Mesenchymal stem cell (in vitro differentiated cells and primary cell): Measurements from ENCODE around the gene INPP5D.
"Not testable (repeated sequence)": the region's sequence is repeated elsewhere in the genome, so short reads cannot be mapped to it uniquely, and the experiment has no call there.

Experiments used
- DNase-seq: peaks from one replicate; pipeline ENCODE4 v3.0.0-alpha.2; 2013
- H2AFZ ChIP-seq: one replicate; pipeline ENCODE4 v1.6.1; 2013; ENCODE audit warnings: low read depth, mild to moderate bottlenecking, control low read depth, inconsistent platforms, low read length, moderate library complexity
- H2AK5ac ChIP-seq: 2 replicates; pipeline ENCODE4 v1.6.1; 2013; ENCODE audit warnings: low read length, moderate library complexity, mild to moderate bottlenecking, inconsistent platforms; ENCODE audit not compliant: severe bottlenecking
- H2BK120ac ChIP-seq: one replicate; pipeline ENCODE4 v1.6.1; 2013; ENCODE audit warnings: low read depth, mild to moderate bottlenecking, inconsistent platforms, low read length, moderate library complexity
- H2BK12ac ChIP-seq, 2 experiments: one replicate each; pipeline ENCODE4 v1.6.1; 2013; ENCODE audit warnings: inconsistent platforms in 2 of 2, low read length in 2 of 2, mild to moderate bottlenecking in 2 of 2, moderate library complexity in 2 of 2, control low read depth in 1 of 2
- H2BK15ac ChIP-seq: one replicate; pipeline ENCODE4 v1.6.1; 2013; ENCODE audit warnings: mild to moderate bottlenecking, low read depth, inconsistent platforms; ENCODE audit not compliant: poor library complexity, severe bottlenecking
- H2BK5ac ChIP-seq: 2 replicates; pipeline ENCODE4 v1.6.1; 2013; ENCODE audit warnings: low read depth, mild to moderate bottlenecking, low read length, control low read depth, inconsistent platforms; ENCODE audit not compliant: poor library complexity, severe bottlenecking
- H3K14ac ChIP-seq, 2 experiments: one replicate each; pipeline ENCODE4 v1.6.1; 2013; ENCODE audit warnings: inconsistent platforms in 2 of 2, low read length in 2 of 2, control low read depth in 1 of 2, mild to moderate bottlenecking in 1 of 2, moderate library complexity in 1 of 2
- H3K18ac ChIP-seq, 2 experiments: one replicate each; pipeline ENCODE4 v1.6.1; 2013; ENCODE audit warnings: inconsistent platforms in 2 of 2, low read length in 2 of 2, control low read depth in 1 of 2, low read depth in 1 of 2, mild to moderate bottlenecking in 1 of 2
- H3K23ac ChIP-seq, 2 experiments: one replicate each; pipeline ENCODE4 v1.6.1; 2013; ENCODE audit warnings: inconsistent platforms in 2 of 2, low read length in 2 of 2, mild to moderate bottlenecking in 2 of 2, moderate library complexity in 2 of 2, control low read depth in 1 of 2
- H3K27ac ChIP-seq: 2 replicates; pipeline ENCODE4 v1.5.1; 2013; ENCODE audit warnings: mild to moderate bottlenecking, moderate library complexity, low read length, control low read depth, inconsistent platforms; ENCODE audit not compliant: poor library complexity, severe bottlenecking
- H3K27me3 ChIP-seq, 2 experiments: 2 replicates each; pipeline versions ENCODE4 v1.6.1 to v1.7.0; 2013; ENCODE audit warnings: low read length in 2 of 2, mild to moderate bottlenecking in 2 of 2, moderate library complexity in 2 of 2, control low read depth in 1 of 2, inconsistent platforms in 1 of 2; ENCODE audit not compliant: control insufficient read depth in 1 of 2, insufficient read depth in 1 of 2
- H3K36me3 ChIP-seq, 2 experiments: 2 replicates each; pipeline versions ENCODE4 v1.6.1 to v1.7.0; 2013; ENCODE audit warnings: low read length in 2 of 2, control low read depth in 1 of 2, inconsistent platforms in 1 of 2, low read depth in 1 of 2, mild to moderate bottlenecking in 1 of 2; ENCODE audit not compliant: insufficient read depth in 2 of 2, control insufficient read depth in 1 of 2
- H3K4ac ChIP-seq, 2 experiments: one replicate each; pipeline ENCODE4 v1.6.1; 2013; ENCODE audit warnings: inconsistent platforms in 2 of 2, low read length in 2 of 2, mild to moderate bottlenecking in 2 of 2, moderate library complexity in 2 of 2, control low read depth in 1 of 2, low read depth in 1 of 2
- H3K4me1 ChIP-seq: 2 replicates; pipeline ENCODE4 v1.6.1; 2013; ENCODE audit warnings: low read depth, low read length, control low read depth; ENCODE audit not compliant: control insufficient read depth, insufficient read depth
- H3K4me2 ChIP-seq: 2 replicates; pipeline ENCODE4 v1.6.1; 2013; ENCODE audit warnings: low read length, mild to moderate bottlenecking, inconsistent platforms; ENCODE audit not compliant: poor library complexity, severe bottlenecking
- H3K4me3 ChIP-seq, 2 experiments: 2 replicates each; pipeline versions ENCODE4 v1.5.1 to v1.7.0; 2013; ENCODE audit warnings: low read length in 2 of 2, mild to moderate bottlenecking in 2 of 2, control low read depth in 1 of 2, low read depth in 1 of 2; ENCODE audit not compliant: insufficient read depth in 1 of 2
- H3K79me1 ChIP-seq: replicated peaks from 2 replicates; pipeline ENCODE4 v1.6.1; 2013; ENCODE audit warnings: mild to moderate bottlenecking, control low read depth, low read length, inconsistent platforms; ENCODE audit not compliant: poor library complexity, severe bottlenecking
- H3K9ac ChIP-seq: 2 replicates; pipeline ENCODE4 v1.7.0; 2013; ENCODE audit warnings: mild to moderate bottlenecking, low read length, moderate library complexity
- H3K9me3 ChIP-seq: 2 replicates; pipeline ENCODE4 v1.7.0; 2013; ENCODE audit warnings: mild to moderate bottlenecking, low read length; ENCODE audit not compliant: control insufficient read depth
- H4K8ac ChIP-seq: one replicate; pipeline ENCODE4 v1.6.1; 2013; ENCODE audit warnings: inconsistent platforms, mild to moderate bottlenecking, low read length, moderate library complexity
- H4K91ac ChIP-seq: one replicate; pipeline ENCODE4 v1.6.1; 2013; ENCODE audit warnings: mild to moderate bottlenecking, low read length, inconsistent platforms
- WGBS: methylation state at CpG from one replicate; pipeline ENCODE4 v1.1.7; 2013; ENCODE audit warnings: mixed read lengths; 5-methylcytosine and 5-hydroxymethylcytosine counted together

INPP5D gene

DNA sequence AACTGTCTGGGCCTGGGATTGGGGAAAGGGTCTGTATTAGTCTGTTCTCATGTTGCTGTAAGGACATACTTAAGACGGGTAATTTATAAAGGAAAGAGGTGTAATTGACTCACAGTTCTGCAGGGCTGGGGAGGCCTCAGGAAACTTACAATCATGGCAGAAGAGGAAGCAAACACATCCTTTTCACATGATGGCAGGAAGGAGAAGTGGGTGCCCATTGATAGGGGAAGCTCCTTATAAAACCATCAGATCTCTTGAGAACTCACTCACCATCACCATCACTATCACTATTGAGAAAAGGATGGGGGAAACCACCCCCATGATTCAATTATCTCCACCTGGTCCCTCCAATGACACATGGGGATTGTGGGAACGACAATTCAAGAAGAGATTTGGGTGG, 130.9 kb downstream of the INPP5D start:
- H3K4me3 ChIP-seq, H2BK12ac ChIP-seq, H4K8ac ChIP-seq, H3K4ac ChIP-seq, H3K79me1 ChIP-seq, H3K27ac ChIP-seq, H3K36me3 ChIP-seq, DNase-seq, H3K14ac ChIP-seq, H4K91ac ChIP-seq, H2AK5ac ChIP-seq, H3K18ac ChIP-seq, H2BK5ac ChIP-seq, H3K4me2 ChIP-seq, H3K9ac ChIP-seq, H3K23ac ChIP-seq, H2BK120ac ChIP-seq, H2BK15ac ChIP-seq, H3K4me1 ChIP-seq, H3K9me3 ChIP-seq, H2AFZ ChIP-seq: not testable (repeated sequence)
- H3K27me3 ChIP-seq, result peaks cover 0 to 37% of the 10 kb centered on the region in 2 experiments
- WGBS, result 76% methylated on average over 2 of the region's 2 CpGs

- H3K9ac ChIP-seq, result no peak overlapping the region
- H4K91ac ChIP-seq, result no peak overlapping the region
- no peak overlapping the region for H3K4me2 ChIP-seq
- no peak overlapping the region for H2BK5ac ChIP-seq
- no peak overlapping the region for H3K14ac ChIP-seq
- no peaks in the 10 kb centered on the region for H3K36me3 ChIP-seq
- no peak overlapping the region for H2BK15ac ChIP-seq
- no peaks in the 10 kb centered on the region for H3K79me1 ChIP-seq
- no peak overlapping the region for H3K23ac ChIP-seq
- H3K9me3 ChIP-seq, result no peaks in the 10 kb centered on the region
- no peak overlapping the region for H2BK120ac ChIP-seq
- H3K4me3 ChIP-seq, result no peak overlapping the region
- no peak overlapping the region for H2AK5ac ChIP-seq
- no peak overlapping the region for H3K27ac ChIP-seq
- H3K4me1 ChIP-seq, result peaks cover 2% of the 10 kb centered on the region
- peaks cover 0 to 49% of the 10 kb centered on the region in 2 experiments for H3K27me3 ChIP-seq
- H3K4ac ChIP-seq, result no peak overlapping the region
- no peak overlapping the region for H2AFZ ChIP-seq
- no peak overlapping the region for H2BK12ac ChIP-seq
- no peak overlapping the region for H4K8ac ChIP-seq
- DNase-seq, result no peak
- 71% methylated on average over 11 of the region's 11 CpGs for WGBS
- H3K18ac ChIP-seq, result no peak overlapping the region
Measured at GRCh38 chr2:233193738-233194137, 133.6 kb downstream of the INPP5D start.

GRCh38 chr2:233195027-233195426, 134.9 kb downstream of the INPP5D start:
- Histone ChIP-seq H2BK12ac (no peak overlapping the region), H2AFZ (no peak overlapping the region), H3K4me2 (no peak overlapping the region), H3K4ac (no peak overlapping the region), H4K91ac (no peak overlapping the region), H4K8ac (no peak overlapping the region), H3K9me3 (no peaks in the 10 kb centered on the region), H3K79me1 (no peaks in the 10 kb centered on the region), H3K23ac (no peak overlapping the region), H3K36me3 (no peaks in the 10 kb centered on the region), H3K27ac (no peak overlapping the region), H2AK5ac (no peak overlapping the region), H2BK120ac (no peak overlapping the region), H2BK5ac (no peak overlapping the region), H3K14ac (no peak overlapping the region), H3K4me1 (no peaks in the 10 kb centered on the region), H2BK15ac (no peak overlapping the region), H3K18ac (no peak overlapping the region), H3K27me3 (peaks cover 0 to 41% of the 10 kb centered on the region in 2 experiments), H3K4me3 (no peak overlapping the region), H3K9ac (no peak overlapping the region)
- WGBS, result 94% methylated on average over 5 of the region's 5 CpGs
- DNase-seq, result no peak

DNA sequence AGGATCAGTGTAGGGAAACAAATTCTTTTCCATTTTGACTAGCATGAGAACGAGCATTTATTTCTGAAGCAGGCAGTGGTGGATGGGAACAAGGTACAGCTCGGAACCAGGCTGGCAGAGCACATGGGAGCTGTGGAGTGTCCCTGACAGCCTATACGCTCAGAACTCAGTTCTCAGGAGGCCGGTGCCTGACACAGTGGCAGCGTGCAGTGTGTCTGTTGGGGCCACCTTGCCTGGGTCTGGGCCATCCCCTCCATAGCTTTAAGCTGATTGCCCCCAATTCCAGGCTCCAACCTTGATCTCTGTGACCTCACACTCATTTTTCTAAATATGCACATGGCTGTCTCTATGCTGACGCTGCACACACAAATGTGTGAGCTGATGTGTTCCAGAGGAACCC, 136.9 kb downstream of the INPP5D start:
- Histone ChIP-seq H2BK12ac (no peak overlapping the region), H3K79me1 (no peaks in the 10 kb centered on the region), H3K9ac (no peak overlapping the region), H2BK120ac (no peak overlapping the region), H2BK5ac (no peak overlapping the region), H2BK15ac (no peak overlapping the region), H4K91ac (no peak overlapping the region), H3K23ac (no peak overlapping the region), H3K36me3 (no peaks in the 10 kb centered on the region), H3K4me3 (no peak overlapping the region), H4K8ac (no peak overlapping the region), H3K27me3 (peaks cover 0 to 44% of the 10 kb centered on the region in 2 experiments), H2AFZ (no peak overlapping the region), H3K4me2 (no peak overlapping the region), H2AK5ac (no peak overlapping the region), H3K4ac (no peak overlapping the region), H3K27ac (no peak overlapping the region), H3K9me3 (no peaks in the 10 kb centered on the region), H3K18ac (no peak overlapping the region), H3K14ac (no peak overlapping the region), H3K4me1 (no peaks in the 10 kb centered on the region)
- WGBS, result 83% methylated on average over 6 of the region's 6 CpGs
- no peak for DNase-seq
